KMS-11 (cell line): ENCODE measurements around the gene DLG2.

Source experiments
- H2AFZ ChIP-seq: fragments of 200-600 bp; sonication (generic); 2 replicates; pipeline ENCODE4 v1.6.1; 2016; ENCODE audit warnings: antibody characterized with exemption, mixed run types, low read depth
- H3K27ac ChIP-seq: fragments of 200-600 bp; sonication (generic); 2 replicates; pipeline ENCODE4 v1.6.1; 2016; ENCODE audit warnings: mild to moderate bottlenecking, mixed run types
- H3K27me3 ChIP-seq: fragments of 200-600 bp; sonication (generic); 2 replicates; pipeline ENCODE4 v1.6.1; 2017; ENCODE audit warnings: mild to moderate bottlenecking, low read depth, mixed run types, moderate library complexity; ENCODE audit not compliant: insufficient read depth
- H3K36me3 ChIP-seq: fragments of 200-600 bp; sonication (generic); 2 replicates; pipeline ENCODE4 v1.6.1; 2017; ENCODE audit warnings: mild to moderate bottlenecking, mixed run types; ENCODE audit not compliant: insufficient read depth
- H3K4me1 ChIP-seq: fragments of 200-600 bp; sonication (generic); 2 replicates; pipeline ENCODE4 v1.6.1; 2016; ENCODE audit warnings: mild to moderate bottlenecking, low read depth, mixed run types; ENCODE audit not compliant: poor library complexity, severe bottlenecking
- H3K4me2 ChIP-seq: fragments of 200-600 bp; sonication (generic); 2 replicates; pipeline ENCODE4 v1.7.0; 2016; ENCODE audit warnings: mild to moderate bottlenecking, mixed run types
- H3K4me3 ChIP-seq: fragments of 200-600 bp; sonication (generic); IDR thresholded peaks from 2 replicates; pipeline ENCODE4 v1.6.1; 2017; ENCODE audit warnings: low read depth, low read length, mixed read lengths; ENCODE audit not compliant: insufficient read depth
- H3K79me2 ChIP-seq: fragments of 200-600 bp; sonication (generic); 2 replicates; pipeline ENCODE4 v1.6.1; 2016; ENCODE audit warnings: low read depth, mixed run types; ENCODE audit not compliant: insufficient read depth
- H3K9ac ChIP-seq: fragments of 200-600 bp; sonication (generic); 2 replicates; pipeline ENCODE4 v1.6.1; 2016; ENCODE audit warnings: mild to moderate bottlenecking, mixed run types
- H4K20me1 ChIP-seq: fragments of 200-600 bp; sonication (generic); 2 replicates; pipeline ENCODE4 v1.6.1; 2016; ENCODE audit warnings: mild to moderate bottlenecking, mixed run types; ENCODE audit not compliant: insufficient read depth
- CTCF ChIP-seq: fragments of 200-600 bp; sonication (generic); conservative IDR thresholded peaks from 2 replicates; pipeline ENCODE4 v1.6.1; 2017; ENCODE audit warnings: low read depth, mild to moderate bottlenecking, antibody characterized with exemption, low read length, moderate library complexity, mixed read lengths

Gene DLG2

GRCh38 chr11:83571302-83571701 is 2055.8 kb downstream of the DLG2 start:
- no peaks in the 10 kb centered on the region for H3K4me1 ChIP-seq
- H3K9ac ChIP-seq, result no peak overlapping the region
- no peak overlapping the region for H3K27ac ChIP-seq
- no peaks in the 10 kb centered on the region for H3K27me3 ChIP-seq
- no peak overlapping the region for H3K4me2 ChIP-seq
- no peaks in the 10 kb centered on the region for H4K20me1 ChIP-seq
- H3K79me2 ChIP-seq, result no peaks in the 10 kb centered on the region
- no peak overlapping the region for H2AFZ ChIP-seq
- no peaks in the 10 kb centered on the region for H3K36me3 ChIP-seq
- no peak overlapping the region for H3K4me3 ChIP-seq
- TF ChIP-seq CTCF, result no peak

- no peak for TF ChIP-seq CTCF
- Histone ChIP-seq H3K79me2 (no peaks in the 10 kb centered on the region), H3K27me3 (no peaks in the 10 kb centered on the region), H3K36me3 (no peaks in the 10 kb centered on the region), H2AFZ (no peak overlapping the region), H3K27ac (no peak overlapping the region), H3K4me2 (no peak overlapping the region), H3K4me3 (no peak overlapping the region), H3K9ac (no peak overlapping the region), H3K4me1 (no peaks in the 10 kb centered on the region), H4K20me1 (no peaks in the 10 kb centered on the region)
Observed at GRCh38 chr11:83569134-83569805, 2057.9 kb downstream of the DLG2 start.

- Histone ChIP-seq H3K4me3 (no peak overlapping the region), H3K36me3 (no peaks in the 10 kb centered on the region), H3K27me3 (no peaks in the 10 kb centered on the region), H4K20me1 (no peaks in the 10 kb centered on the region), H2AFZ (no peak overlapping the region), H3K27ac (no peak overlapping the region), H3K9ac (no peak overlapping the region), H3K79me2 (no peaks in the 10 kb centered on the region), H3K4me2 (no peak overlapping the region), H3K4me1 (no peaks in the 10 kb centered on the region)
- TF ChIP-seq CTCF, result no peak
Observed at GRCh38 chr11:83568516-83568915, 2058.6 kb downstream of the DLG2 start.

- no peaks in the 10 kb centered on the region for H3K4me1 ChIP-seq
- H3K36me3 ChIP-seq, result no peaks in the 10 kb centered on the region
- no peak overlapping the region for H2AFZ ChIP-seq
- no peak overlapping the region for H3K4me2 ChIP-seq
- no peak for TF ChIP-seq CTCF
- no peak overlapping the region for H3K4me3 ChIP-seq
- no peak overlapping the region for H3K9ac ChIP-seq
- H3K79me2 ChIP-seq, result no peaks in the 10 kb centered on the region
- H3K27ac ChIP-seq, result no peak overlapping the region
- no peaks in the 10 kb centered on the region for H4K20me1 ChIP-seq
- H3K27me3 ChIP-seq, result no peaks in the 10 kb centered on the region
Observed at GRCh38 chr11:83566950-83567349, 2060.2 kb downstream of the DLG2 start.
